ENCODE measurements around the gene NKIRAS2. TPM values are rescaled to one million over a fixed set of nuclear protein-coding genes. Genes with fewer than 3 reads are reported as not detected.
A peak's percentile ranks its signal among the peaks of the same experiment; 100 is the strongest.

The NKIRAS2 gene
- total and polyA plus RNA-seq, 2 of the 13 experiments (the other 11 are each of a cell fraction or from before 2014, with no cell fraction given) = 27.9 to 42.0 TPM

- TF ChIP-seq E2F2 (CRISPR knock-in tag; IDR thresholded peaks at IDR 0.05; ENCODE audit: borderline replicate concordance) (no peak), CEBPG (CRISPR knock-in tag; IDR thresholded peaks at IDR 0.05) (0 out of 2 replicates have a peak, but pooled peaks have one; percentile 13), PRPF4 (IDR thresholded peaks at IDR 0.05; ENCODE audit: low read depth, low read length, poor library complexity, severe bottlenecking) (no peak), ZNF430 (CRISPR knock-in tag; IDR thresholded peaks at IDR 0.05) (no peak), ZNF646 (CRISPR knock-in tag; IDR thresholded peaks at IDR 0.05) (no peak), ZNF274 (CRISPR knock-in tag; IDR thresholded peaks at IDR 0.05) (no peak), FOXP1 (IDR thresholded peaks at IDR 0.05) (no peak), FOXP1 (CRISPR knock-in tag; IDR thresholded peaks at IDR 0.05) (no peak; the same call in 1 of the 2 replicates), FOXO1 (CRISPR knock-in tag; IDR thresholded peaks at IDR 0.05) (no peak), ZFP37 (CRISPR knock-in tag; IDR thresholded peaks at IDR 0.05; ENCODE audit: borderline replicate concordance) (no peak), KDM6A (CRISPR knock-in tag; IDR thresholded peaks at IDR 0.05; ENCODE audit: low read depth) (no peak), ZSCAN25 (CRISPR knock-in tag; IDR thresholded peaks at IDR 0.05) (no peak), KLF11 (CRISPR knock-in tag; IDR thresholded peaks at IDR 0.05) (peak; percentile 88)
- TF ChIP-seq, protein P1, sequence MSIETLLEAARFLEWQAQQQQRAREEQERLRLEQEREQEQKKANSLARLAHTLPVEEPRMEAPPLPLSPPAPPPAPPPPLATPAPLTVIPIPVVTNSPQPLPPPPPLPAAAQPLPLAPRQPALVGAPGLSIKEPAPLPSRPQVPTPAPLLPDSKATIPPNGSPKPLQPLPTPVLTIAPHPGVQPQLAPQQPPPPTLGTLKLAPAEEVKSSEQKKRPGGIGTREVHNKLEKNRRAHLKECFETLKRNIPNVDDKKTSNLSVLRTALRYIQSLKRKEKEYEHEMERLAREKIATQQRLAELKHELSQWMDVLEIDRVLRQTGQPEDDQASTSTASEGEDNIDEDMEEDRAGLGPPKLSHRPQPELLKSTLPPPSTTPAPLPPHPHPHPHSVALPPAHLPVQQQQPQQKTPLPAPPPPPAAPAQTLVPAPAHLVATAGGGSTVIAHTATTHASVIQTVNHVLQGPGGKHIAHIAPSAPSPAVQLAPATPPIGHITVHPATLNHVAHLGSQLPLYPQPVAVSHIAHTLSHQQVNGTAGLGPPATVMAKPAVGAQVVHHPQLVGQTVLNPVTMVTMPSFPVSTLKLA (IDR thresholded peaks at IDR 0.05) = no peak
- TF ChIP-seq, protein P2, sequence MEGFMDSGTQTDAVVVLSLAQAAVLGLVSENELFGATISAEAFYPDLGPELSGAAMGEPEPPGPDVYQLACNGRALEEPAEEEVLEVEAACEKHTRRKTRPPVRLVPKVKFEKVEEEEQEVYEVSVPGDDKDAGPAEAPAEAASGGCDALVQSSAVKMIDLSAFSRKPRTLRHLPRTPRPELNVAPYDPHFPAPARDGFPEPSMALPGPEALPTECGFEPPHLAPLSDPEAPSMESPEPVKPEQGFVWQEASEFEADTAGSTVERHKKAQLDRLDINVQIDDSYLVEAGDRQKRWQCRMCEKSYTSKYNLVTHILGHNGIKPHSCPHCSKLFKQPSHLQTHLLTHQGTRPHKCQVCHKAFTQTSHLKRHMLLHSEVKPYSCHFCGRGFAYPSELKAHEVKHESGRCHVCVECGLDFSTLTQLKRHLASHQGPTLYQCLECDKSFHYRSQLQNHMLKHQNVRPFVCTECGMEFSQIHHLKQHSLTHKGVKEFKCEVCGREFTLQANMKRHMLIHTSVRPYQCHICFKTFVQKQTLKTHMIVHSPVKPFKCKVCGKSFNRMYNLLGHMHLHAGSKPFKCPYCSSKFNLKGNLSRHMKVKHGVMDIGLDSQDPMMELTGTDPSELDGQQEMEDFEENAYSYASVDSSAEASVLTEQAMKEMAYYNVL (CRISPR knock-in tag; IDR thresholded peaks at IDR 0.05; ENCODE audit: borderline replicate concordance) = peak; percentile 75; the same call in 1 of the 2 replicates
- TF ChIP-seq, protein P3, sequence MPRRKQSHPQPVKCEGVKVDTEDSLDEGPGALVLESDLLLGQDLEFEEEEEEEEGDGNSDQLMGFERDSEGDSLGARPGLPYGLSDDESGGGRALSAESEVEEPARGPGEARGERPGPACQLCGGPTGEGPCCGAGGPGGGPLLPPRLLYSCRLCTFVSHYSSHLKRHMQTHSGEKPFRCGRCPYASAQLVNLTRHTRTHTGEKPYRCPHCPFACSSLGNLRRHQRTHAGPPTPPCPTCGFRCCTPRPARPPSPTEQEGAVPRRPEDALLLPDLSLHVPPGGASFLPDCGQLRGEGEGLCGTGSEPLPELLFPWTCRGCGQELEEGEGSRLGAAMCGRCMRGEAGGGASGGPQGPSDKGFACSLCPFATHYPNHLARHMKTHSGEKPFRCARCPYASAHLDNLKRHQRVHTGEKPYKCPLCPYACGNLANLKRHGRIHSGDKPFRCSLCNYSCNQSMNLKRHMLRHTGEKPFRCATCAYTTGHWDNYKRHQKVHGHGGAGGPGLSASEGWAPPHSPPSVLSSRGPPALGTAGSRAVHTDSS (CRISPR knock-in tag; conservative IDR thresholded peaks at IDR 0.05) = no peak
- TF ChIP-seq, protein P4, sequence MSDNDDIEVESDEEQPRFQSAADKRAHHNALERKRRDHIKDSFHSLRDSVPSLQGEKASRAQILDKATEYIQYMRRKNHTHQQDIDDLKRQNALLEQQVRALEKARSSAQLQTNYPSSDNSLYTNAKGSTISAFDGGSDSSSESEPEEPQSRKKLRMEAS (IDR thresholded peaks at IDR 0.05) = peak; percentile 70
Measured at GRCh38 chr17:42027961-42028790, 8.3 kb downstream of the NKIRAS2 start (continued).

Measured in HepG2 (cell line).